ENCODE data around the gene CHRNB4.

DNA sequence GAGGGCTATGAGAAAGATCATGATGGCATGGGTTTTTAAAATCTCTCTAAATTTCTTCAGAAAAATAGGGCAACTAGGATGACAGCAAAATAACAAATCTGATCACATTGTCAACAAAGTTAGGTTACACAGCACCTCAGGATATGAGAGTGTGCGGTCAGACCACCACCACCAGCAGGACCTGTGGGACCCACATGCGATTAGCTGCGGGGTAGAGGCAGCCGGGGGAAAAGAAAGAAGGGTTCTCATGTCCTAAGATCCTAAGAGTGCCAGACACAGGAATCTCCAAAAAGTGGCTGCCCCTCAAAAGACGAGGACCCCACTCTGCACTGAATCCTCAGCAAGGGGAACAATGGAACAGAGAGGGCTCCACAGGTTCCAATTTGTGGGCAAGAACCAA, 35.8 kb downstream of the CHRNB4 start:
- no peak for TF ChIP-seq GATA2 (IDR thresholded peaks at IDR 0.05; ENCODE audit: low read depth, low read length)
- TF ChIP-seq GATA3 (IDR thresholded peaks at IDR 0.05; ENCODE audit: low read depth, low read length): no peak
